Calu3 (cell line): ENCODE results near the gene CACNA1S. TPM values are rescaled to one million over a fixed set of nuclear protein-coding genes. Genes with fewer than 3 reads are reported as not detected.

Source experiments
- BruUV-seq: library from RNA; stranded (reverse); fragments of 400-500 nt; replicated peaks from 2 replicates; lab custom pipeline; 2021; lab: Mats Ljungman, UMichigan
- CTCF ChIA-PET: fragments of 300-600 bp; sonication (Branson Sonifier 250); formaldehyde crosslinking; loops from one replicate; lab custom pipeline; 2022; ENCODE audit warnings: antibody characterized with exemption; lab: Charles Lee
- DNase-seq: peaks from one replicate; pipeline ENCODE4 v3.0.0; 2022
- H3K27ac Mint-ChIP-seq: one replicate; pipeline ENCODE4 v1.8.0; 2022; ENCODE audit warnings: mixed read lengths; ENCODE audit not compliant: unreplicated experiment
- H3K27me3 Mint-ChIP-seq: one replicate; pipeline ENCODE4 v1.8.0; 2022; ENCODE audit warnings: mixed read lengths; ENCODE audit not compliant: unreplicated experiment
- H3K36me3 Mint-ChIP-seq: one replicate; pipeline ENCODE4 v1.8.0; 2022; ENCODE audit warnings: mild to moderate bottlenecking, moderate library complexity, mixed read lengths; ENCODE audit not compliant: insufficient read depth, unreplicated experiment
- H3K4me1 Mint-ChIP-seq: one replicate; pipeline ENCODE4 v1.8.0; 2022; ENCODE audit warnings: mild to moderate bottlenecking, low read depth, mixed read lengths; ENCODE audit not compliant: unreplicated experiment
- H3K4me3 Mint-ChIP-seq: one replicate; pipeline ENCODE4 v1.8.0; 2022; ENCODE audit warnings: mild to moderate bottlenecking, low read depth, moderate library complexity, mixed read lengths; ENCODE audit not compliant: unreplicated experiment
- H3K9me3 Mint-ChIP-seq: one replicate; pipeline ENCODE4 v1.8.0; 2022; ENCODE audit warnings: low read depth, mixed read lengths; ENCODE audit not compliant: unreplicated experiment
- CTCF ChIP-seq: fragments of 200-600 bp; IDR thresholded peaks from one replicate; pipeline ENCODE4 v1.8.0; 2022; ENCODE audit warnings: antibody characterized with exemption; ENCODE audit not compliant: unreplicated experiment
- intact Hi-C: fragments of 100-400 bp; cut with micrococcal nuclease; formaldehyde crosslinking; loops from one replicate; pipeline ENCODE4 v1.10.0; 2022; ENCODE audit not compliant: unreplicated experiment
- total RNA-seq: library from RNA; stranded (reverse); gene quantifications from 2 replicates; pipeline ENCODE4 v1.2.3, GENCODE V29; 2022

Gene CACNA1S
- total RNA-seq, 1 experiment from 2014 or later, result not detected

GRCh38 chr1:201110616-201111015 is 1.6 kb downstream of the CACNA1S start:
- H3K36me3 Mint-ChIP-seq, result peaks cover 14% of the 10 kb centered on the region
- H3K27me3 Mint-ChIP-seq, result peaks cover 76% of the 10 kb centered on the region
- no peaks in the 10 kb centered on the region for H3K4me1 Mint-ChIP-seq
- no peaks in the 10 kb centered on the region for H3K9me3 Mint-ChIP-seq
- intact Hi-C loops, result loop anchor here (5.0 kb wide), 1 partner anchor 488 kb away; the partner anchor contains the start of gene KIF14
- no peak overlapping the region for H3K27ac Mint-ChIP-seq
- no peak overlapping the region for H3K4me3 Mint-ChIP-seq
- BruUV-seq, result no TSS peak
- DNase-seq, result no peak
- CTCF ChIA-PET, result interaction anchor here (0.9 kb wide), 1 partner anchor 19 kb away, joined by 4 read pairs; no protein-coding TSS in a partner anchor
- TF ChIP-seq CTCF, result no peak

- peaks cover 76% of the 10 kb centered on the region for H3K27me3 Mint-ChIP-seq
- CTCF ChIA-PET, result no interaction called here
- H3K4me3 Mint-ChIP-seq, result no peak overlapping the region
- no peak for DNase-seq
- no peak for TF ChIP-seq CTCF
- H3K27ac Mint-ChIP-seq, result no peak overlapping the region
- no peaks in the 10 kb centered on the region for H3K9me3 Mint-ChIP-seq
- peaks cover 14% of the 10 kb centered on the region for H3K36me3 Mint-ChIP-seq
- H3K4me1 Mint-ChIP-seq, result no peaks in the 10 kb centered on the region
- intact Hi-C loops, result loop anchor here (5.0 kb wide), 1 partner anchor 488 kb away; the partner anchor contains the start of gene KIF14
- no TSS peak for BruUV-seq
These were observed 2.1 kb downstream of the CACNA1S start for GRCh38 chr1:201110138-201110537.

GRCh38 chr1:201109651-201110050 is 2.6 kb downstream of the CACNA1S start:
- BruUV-seq, result no TSS peak
- CTCF ChIA-PET, result no interaction called here
- H3K9me3 Mint-ChIP-seq, result no peaks in the 10 kb centered on the region
- H3K36me3 Mint-ChIP-seq, result peaks cover 13% of the 10 kb centered on the region
- no peak overlapping the region for H3K4me3 Mint-ChIP-seq
- no peak for TF ChIP-seq CTCF
- no peaks in the 10 kb centered on the region for H3K4me1 Mint-ChIP-seq
- no peak for DNase-seq
- intact Hi-C loops, result loop anchor here (5.0 kb wide), 1 partner anchor 487 kb away; the partner anchor contains the start of gene KIF14
- no peak overlapping the region for H3K27ac Mint-ChIP-seq
- peaks cover 79% of the 10 kb centered on the region for H3K27me3 Mint-ChIP-seq

GRCh38 chr1:201108614-201109013 is 3.6 kb downstream of the CACNA1S start:
- peaks cover 89% of the 10 kb centered on the region for H3K27me3 Mint-ChIP-seq
- no peak for DNase-seq
- H3K9me3 Mint-ChIP-seq, result no peaks in the 10 kb centered on the region
- no TSS peak for BruUV-seq
- H3K4me3 Mint-ChIP-seq, result no peak overlapping the region
- intact Hi-C loops, result no loop called here
- no peak overlapping the region for H3K27ac Mint-ChIP-seq
- CTCF ChIA-PET, result no interaction called here
- no peaks in the 10 kb centered on the region for H3K4me1 Mint-ChIP-seq
- TF ChIP-seq CTCF, result no peak
- peaks cover 4% of the 10 kb centered on the region for H3K36me3 Mint-ChIP-seq
